ENCODE measurements around the gene BCL11A. TPM values are rescaled to one million over a fixed set of nuclear protein-coding genes. Genes with fewer than 3 reads are reported as not detected.
A peak's percentile ranks its signal among the peaks of the same experiment; 100 is the strongest.

The BCL11A gene
- total RNA-seq, 1 donor from 2014 or later: 29.8 TPM

- Histone ChIP-seq H3K4me1 (ENCODE audit: insufficient read depth, low read length) (peaks cover 19% of the 10 kb centered on the region), H3K4me2 (ENCODE audit: low read length) (no peak overlapping the region), H3K27me3 (ENCODE audit: insufficient read depth, low read length) (no peaks in the 10 kb centered on the region), H3K9me3 (ENCODE audit: insufficient read depth, low read depth, low read length) (no peaks in the 10 kb centered on the region), H3K4me3 (ENCODE audit: insufficient read depth, low read depth, low read length) (no peak overlapping the region), H4K20me1 (ENCODE audit: insufficient read depth, low read length) (peaks cover 18% of the 10 kb centered on the region), H3K9ac (ENCODE audit: low read length) (no peak overlapping the region), H3K79me2 (ENCODE audit: insufficient read depth, low read length) (peaks cover 27% of the 10 kb centered on the region), H2AFZ (ENCODE audit: low read depth, low read length) (no peak overlapping the region), H3K36me3 (ENCODE audit: insufficient read depth, low read length) (peaks cover 3% of the 10 kb centered on the region), H3K27ac (ENCODE audit: low read depth, low read length) (no peak overlapping the region)
- Mint-ChIP-seq H3K36me3 (ENCODE audit: low read depth, unreplicated experiment) (peaks cover 8% of the 10 kb centered on the region), H3K27ac (ENCODE audit: unreplicated experiment) (peak overlapping the region; percentile 10), H3K9me3 (ENCODE audit: unreplicated experiment) (no peaks in the 10 kb centered on the region), H3K4me1 (ENCODE audit: low read depth, unreplicated experiment) (peaks cover 50% of the 10 kb centered on the region), H3K27me3 (ENCODE audit: low read depth, unreplicated experiment) (no peaks in the 10 kb centered on the region), H3K4me3 (ENCODE audit: unreplicated experiment) (no peak overlapping the region)
- FAIRE-seq (no peak), DNase-seq (ENCODE audit: low read depth) (no peak)
- no peak for TF ChIP-seq CTCF (IDR thresholded peaks at IDR 0.05; ENCODE audit: insufficient read depth, low read depth, low read length)
- TF ChIP-seq EZH2 (IDR thresholded peaks at IDR 0.05; ENCODE audit: insufficient read depth, low read length): no peak
Observed at GRCh38 chr2:60534052-60534685, 19.3 kb downstream of the BCL11A start.

- peaks cover 54% of the 10 kb centered on the region for H3K4me1 Mint-ChIP-seq (ENCODE audit: low read depth, unreplicated experiment)
Observed at GRCh38 chr2:60533101-60534051, 20.1 kb downstream of the BCL11A start.

More at GRCh38 chr2:60533101-60534051, 20.1 kb downstream of the BCL11A start:
- no peak overlapping the region for H3K4me3 Mint-ChIP-seq (ENCODE audit: unreplicated experiment)
- no peaks in the 10 kb centered on the region for H3K27me3 ChIP-seq (ENCODE audit: insufficient read depth, low read length)
- peaks cover 8% of the 10 kb centered on the region for H3K36me3 Mint-ChIP-seq (ENCODE audit: low read depth, unreplicated experiment)
- H3K36me3 ChIP-seq (ENCODE audit: insufficient read depth, low read length): peaks cover 3% of the 10 kb centered on the region
- H3K9me3 ChIP-seq (ENCODE audit: insufficient read depth, low read depth, low read length): no peaks in the 10 kb centered on the region
- H3K9me3 Mint-ChIP-seq (ENCODE audit: unreplicated experiment): no peaks in the 10 kb centered on the region
- FAIRE-seq (no peak), DNase-seq (ENCODE audit: low read depth) (peak; percentile 75)
- peak overlapping the region; percentile 1 for H3K9ac ChIP-seq (ENCODE audit: low read length)
- peaks cover 23% of the 10 kb centered on the region for H4K20me1 ChIP-seq (ENCODE audit: insufficient read depth, low read length)
- H3K4me1 ChIP-seq (ENCODE audit: insufficient read depth, low read length): peaks cover 19% of the 10 kb centered on the region
- peak overlapping the region; percentile 78 for H3K4me2 ChIP-seq (ENCODE audit: low read length)
- no peaks in the 10 kb centered on the region for H3K27me3 Mint-ChIP-seq (ENCODE audit: low read depth, unreplicated experiment)
- no peak overlapping the region for H3K27ac ChIP-seq (ENCODE audit: low read depth, low read length)
- peaks cover 35% of the 10 kb centered on the region for H3K79me2 ChIP-seq (ENCODE audit: insufficient read depth, low read length)
- TF ChIP-seq EZH2 (IDR thresholded peaks at IDR 0.05; ENCODE audit: insufficient read depth, low read length): no peak
- TF ChIP-seq CTCF (IDR thresholded peaks at IDR 0.05; ENCODE audit: insufficient read depth, low read depth, low read length): no peak
- peak overlapping the region; percentile 3 for H3K4me3 ChIP-seq (ENCODE audit: insufficient read depth, low read depth, low read length)
- peak overlapping the region; percentile 60 for H3K27ac Mint-ChIP-seq (ENCODE audit: unreplicated experiment)
- H2AFZ ChIP-seq (ENCODE audit: low read depth, low read length): no peak overlapping the region
